ENCODE data around the gene KIAA1586. TPM values are rescaled to one million over a fixed set of nuclear protein-coding genes. Genes with fewer than 3 reads are reported as not detected.
"Not testable (repeated sequence)": the region's sequence is repeated elsewhere in the genome, so short reads cannot be mapped to it uniquely, and the experiment has no call there.

The KIAA1586 gene, protein sequence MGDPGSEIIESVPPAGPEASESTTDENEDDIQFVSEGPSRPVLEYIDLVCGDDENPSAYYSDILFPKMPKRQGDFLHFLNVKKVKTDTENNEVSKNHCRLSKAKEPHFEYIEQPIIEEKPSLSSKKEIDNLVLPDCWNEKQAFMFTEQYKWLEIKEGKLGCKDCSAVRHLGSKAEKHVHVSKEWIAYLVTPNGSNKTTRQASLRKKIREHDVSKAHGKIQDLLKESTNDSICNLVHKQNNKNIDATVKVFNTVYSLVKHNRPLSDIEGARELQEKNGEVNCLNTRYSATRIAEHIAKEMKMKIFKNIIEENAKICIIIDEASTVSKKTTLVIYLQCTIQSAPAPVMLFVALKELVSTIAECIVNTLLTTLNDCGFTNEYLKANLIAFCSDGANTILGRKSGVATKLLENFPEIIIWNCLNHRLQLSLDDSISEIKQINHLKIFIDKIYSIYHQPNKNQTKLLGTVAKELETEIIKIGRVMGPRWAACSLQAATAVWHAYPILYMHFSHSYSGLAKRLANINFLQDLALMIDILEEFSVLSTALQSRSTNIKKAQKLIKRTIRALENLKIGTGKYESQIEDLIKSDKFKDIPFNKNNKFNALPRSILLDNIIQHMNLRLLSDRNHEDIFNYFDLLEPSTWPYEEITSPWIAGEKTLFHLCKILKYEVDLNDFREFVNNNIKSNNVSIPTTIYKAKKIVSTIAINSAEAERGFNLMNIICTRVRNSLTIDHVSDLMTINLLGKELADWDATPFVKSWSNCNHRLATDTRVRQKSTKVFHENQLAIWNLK
- 1 to 10 TPM; 2.2 to 5.1 (median 3.5) TPM for total RNA-seq

DNA sequence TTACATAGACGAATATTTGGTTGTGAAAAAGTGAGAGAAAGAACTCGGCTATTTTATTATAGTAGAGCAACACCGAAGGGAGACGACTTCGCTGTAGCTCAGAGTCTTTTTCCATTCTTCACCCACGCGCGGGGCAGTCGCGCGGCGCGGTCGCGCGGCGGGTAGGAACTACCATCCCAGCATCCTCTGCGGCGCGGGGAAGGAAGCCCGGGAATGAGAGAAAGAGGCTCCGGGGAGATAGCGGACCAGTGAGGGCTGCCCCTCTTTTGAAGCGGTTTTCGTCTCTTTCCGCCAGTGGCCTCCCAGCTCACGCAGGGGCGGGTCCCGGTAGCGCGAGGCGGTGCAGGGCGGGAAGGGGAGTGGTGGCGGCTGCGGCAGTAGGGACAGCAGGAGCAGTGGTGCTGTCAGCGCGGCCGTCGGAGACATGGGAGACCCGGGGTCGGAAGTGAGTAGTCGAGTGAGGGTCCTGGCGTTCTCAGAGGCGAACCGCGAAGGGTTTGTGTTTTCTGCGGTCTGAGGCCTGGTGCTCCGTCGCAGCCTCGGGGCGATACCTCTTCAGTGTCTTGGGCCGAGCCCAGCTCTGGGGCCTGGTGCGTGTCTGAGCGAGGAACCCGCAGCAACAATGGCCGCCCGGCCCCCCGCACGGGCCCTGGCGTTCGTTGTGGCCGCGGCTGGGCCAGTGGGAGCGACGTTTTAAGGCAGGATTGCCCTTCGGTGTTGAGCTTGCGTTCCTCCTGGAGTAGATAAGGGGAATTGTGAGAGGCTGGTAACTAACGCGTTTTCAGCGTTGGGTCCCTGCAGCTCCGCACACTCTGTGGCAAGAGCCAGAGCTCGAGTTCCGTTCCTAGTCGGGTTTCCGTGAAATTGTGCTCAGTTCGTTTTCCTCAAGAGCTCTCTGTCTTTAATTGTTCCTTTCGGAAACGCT lies at the start of gene KIAA1586:
Gene KIAA1586 (plus strand): TSS at position 362 of the 925 bp plus-strand sequence. CDS start 63 bp downstream, at position 425.
- 0% methylated on average over 37 to 39 of the region's 78 CpGs for WGBS, 2 donors
- DNase-seq (ENCODE audit: low spot score in 2 of 2): peak; percentile 86 to 97
- H3K4me3 ChIP-seq (ENCODE audit: low read depth, poor library complexity, severe bottlenecking): peak within 1 kb of the TSS; percentile 34
- intact Hi-C loops (cut with DNase I; ENCODE audit: low total_unique reads): loop anchor here (10.0 kb wide), 1 partner anchor 68 kb away; no protein-coding TSS in a partner anchor

DNA sequence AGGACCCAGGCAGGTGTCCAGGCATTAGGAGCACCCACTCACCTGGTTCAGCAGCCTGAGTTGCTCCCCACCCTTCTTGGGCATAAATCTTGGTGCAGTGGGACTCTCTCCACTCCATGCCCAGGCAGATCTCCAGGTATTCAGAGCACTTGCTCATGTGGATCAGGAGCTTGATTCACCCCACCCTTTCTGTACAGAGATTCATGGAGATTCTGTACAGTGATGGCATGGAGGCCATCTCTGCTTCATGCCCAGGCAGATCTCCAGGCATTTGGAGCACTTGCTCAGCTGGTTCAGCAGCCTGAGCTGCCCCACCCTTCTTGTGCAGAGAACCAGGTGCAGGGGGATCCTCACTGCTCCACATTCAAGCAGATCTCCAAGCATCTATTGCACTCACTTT lies 47.4 kb upstream of the KIAA1586 start:
- TF ChIP-seq POLR2A (IDR thresholded peaks at IDR 0.05): no peak
- TF ChIP-seq, protein P1, sequence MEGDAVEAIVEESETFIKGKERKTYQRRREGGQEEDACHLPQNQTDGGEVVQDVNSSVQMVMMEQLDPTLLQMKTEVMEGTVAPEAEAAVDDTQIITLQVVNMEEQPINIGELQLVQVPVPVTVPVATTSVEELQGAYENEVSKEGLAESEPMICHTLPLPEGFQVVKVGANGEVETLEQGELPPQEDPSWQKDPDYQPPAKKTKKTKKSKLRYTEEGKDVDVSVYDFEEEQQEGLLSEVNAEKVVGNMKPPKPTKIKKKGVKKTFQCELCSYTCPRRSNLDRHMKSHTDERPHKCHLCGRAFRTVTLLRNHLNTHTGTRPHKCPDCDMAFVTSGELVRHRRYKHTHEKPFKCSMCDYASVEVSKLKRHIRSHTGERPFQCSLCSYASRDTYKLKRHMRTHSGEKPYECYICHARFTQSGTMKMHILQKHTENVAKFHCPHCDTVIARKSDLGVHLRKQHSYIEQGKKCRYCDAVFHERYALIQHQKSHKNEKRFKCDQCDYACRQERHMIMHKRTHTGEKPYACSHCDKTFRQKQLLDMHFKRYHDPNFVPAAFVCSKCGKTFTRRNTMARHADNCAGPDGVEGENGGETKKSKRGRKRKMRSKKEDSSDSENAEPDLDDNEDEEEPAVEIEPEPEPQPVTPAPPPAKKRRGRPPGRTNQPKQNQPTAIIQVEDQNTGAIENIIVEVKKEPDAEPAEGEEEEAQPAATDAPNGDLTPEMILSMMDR (IDR thresholded peaks at IDR 0.05): no peak
- no peak for DNase-seq (ENCODE audit: low spot score in 2 of 2)
- intact Hi-C loops (cut with DNase I; ENCODE audit: low total_unique reads): no loop called here
- no peak overlapping the region for H3K4me3 ChIP-seq (ENCODE audit: low read depth, poor library complexity, severe bottlenecking)

DNA sequence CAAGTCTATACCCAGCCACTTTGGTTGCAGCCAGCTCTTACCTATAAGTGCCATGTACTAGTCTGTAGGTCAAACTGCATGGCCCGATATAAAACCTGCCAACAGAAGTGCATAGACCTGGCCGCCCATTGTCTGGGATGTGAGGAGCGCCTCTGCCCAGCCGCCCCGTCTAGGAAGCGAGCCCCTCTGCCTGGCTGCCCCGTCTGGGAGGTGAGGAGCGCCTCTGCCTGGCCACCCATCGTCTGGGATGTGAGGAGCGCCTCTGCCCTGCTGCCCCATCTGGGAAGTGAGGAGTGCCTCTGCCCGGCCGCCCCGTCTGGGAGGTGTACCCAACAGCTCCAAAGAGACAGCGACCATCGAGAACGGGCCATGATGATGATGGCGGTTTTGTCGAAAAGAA lies 46.7 kb upstream of the KIAA1586 start:
- H3K4me3 ChIP-seq (ENCODE audit: low read depth, poor library complexity, severe bottlenecking); DNase-seq (ENCODE audit: low spot score in 2 of 2); intact Hi-C loops (cut with DNase I; ENCODE audit: low total_unique reads): not testable (repeated sequence)
- 93 to 94% methylated on average over 17 to 18 of the region's 18 CpGs for whole genome bisulfite sequencing, 2 donors

DNA sequence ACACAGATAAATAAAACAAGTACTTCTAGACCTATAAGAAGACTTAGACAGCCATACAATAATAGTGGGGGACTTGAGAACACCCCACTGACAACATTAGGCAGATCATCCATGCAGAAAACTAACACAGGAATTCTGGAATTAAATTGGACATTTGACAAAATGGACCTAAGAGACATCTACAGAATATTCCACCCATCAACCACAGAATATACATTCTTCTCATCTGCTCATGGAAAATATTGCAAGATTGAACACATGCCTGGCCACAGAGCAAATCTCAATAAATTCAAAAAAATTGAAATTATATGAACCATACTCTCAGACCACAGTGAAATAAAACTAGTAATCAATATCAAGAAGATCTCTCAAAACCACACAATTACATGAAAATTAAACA lies 44.3 kb upstream of the KIAA1586 start:
- no peak for TF ChIP-seq POLR2A (IDR thresholded peaks at IDR 0.05)
- TF ChIP-seq, protein P1 (IDR thresholded peaks at IDR 0.05): no peak
- H3K4me3 ChIP-seq (ENCODE audit: low read depth, poor library complexity, severe bottlenecking): no peak overlapping the region
- intact Hi-C loops (cut with DNase I; ENCODE audit: low total_unique reads): no loop called here
- DNase-seq (ENCODE audit: low spot score in 2 of 2): no peak

DNA sequence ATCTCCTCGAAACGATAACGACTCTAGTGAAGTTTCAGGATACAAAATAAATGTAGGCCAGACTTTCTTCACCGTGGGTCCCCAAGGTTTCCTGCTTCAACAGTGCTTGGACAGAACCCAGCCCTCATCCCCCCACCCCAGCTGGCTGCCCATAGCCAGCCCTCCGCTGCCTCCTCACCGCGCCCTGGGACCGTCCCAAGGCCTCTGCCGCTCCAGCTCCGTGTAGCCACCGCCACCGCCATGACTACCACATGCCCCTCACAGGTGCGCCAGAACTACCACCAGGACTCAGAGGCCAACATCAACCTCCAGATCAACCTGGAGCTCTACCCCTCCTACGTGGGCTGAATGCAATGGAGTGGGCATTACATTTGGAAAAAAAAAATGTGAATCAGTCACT lies 42.2 kb upstream of the KIAA1586 start:
- 93 to 95% methylated on average over 14 of the region's 14 CpGs for WGBS, 2 donors
- TF ChIP-seq, protein P1 (IDR thresholded peaks at IDR 0.05): no peak
- TF ChIP-seq POLR2A (IDR thresholded peaks at IDR 0.05): no peak
- intact Hi-C loops (cut with DNase I; ENCODE audit: low total_unique reads): no loop called here
- DNase-seq (ENCODE audit: low spot score in 2 of 2): no peak
- H3K4me3 ChIP-seq (ENCODE audit: low read depth, poor library complexity, severe bottlenecking): no peak overlapping the region

DNA sequence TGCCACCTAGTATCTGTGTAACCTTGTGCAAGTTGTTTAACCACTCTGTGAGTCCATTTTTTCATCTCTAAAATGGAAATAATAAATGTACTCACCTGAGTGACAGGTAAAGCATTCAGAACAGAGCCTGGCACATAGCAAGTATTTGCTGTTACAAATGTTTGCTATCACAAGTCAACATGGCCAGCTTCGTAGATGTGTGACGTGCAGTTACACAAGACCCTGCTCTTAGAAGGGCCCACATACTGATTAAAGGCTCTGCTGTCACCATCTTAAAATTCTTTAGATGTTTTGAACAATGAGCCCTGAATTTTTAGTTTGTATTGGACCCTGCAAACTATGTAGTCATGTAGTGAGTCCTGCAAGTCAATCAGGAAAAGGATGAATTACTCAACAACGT lies 40.4 kb upstream of the KIAA1586 start:
- H3K4me3 ChIP-seq (ENCODE audit: low read depth, poor library complexity, severe bottlenecking): no peak overlapping the region
- DNase-seq (ENCODE audit: low spot score in 2 of 2): no peak
- WGBS, 2 donors: 60 to 71% methylated on average over 3 of the region's 3 CpGs
- intact Hi-C loops (cut with DNase I; ENCODE audit: low total_unique reads): no loop called here
- TF ChIP-seq POLR2A (IDR thresholded peaks at IDR 0.05): no peak
- TF ChIP-seq, protein P1 (IDR thresholded peaks at IDR 0.05): no peak

DNA sequence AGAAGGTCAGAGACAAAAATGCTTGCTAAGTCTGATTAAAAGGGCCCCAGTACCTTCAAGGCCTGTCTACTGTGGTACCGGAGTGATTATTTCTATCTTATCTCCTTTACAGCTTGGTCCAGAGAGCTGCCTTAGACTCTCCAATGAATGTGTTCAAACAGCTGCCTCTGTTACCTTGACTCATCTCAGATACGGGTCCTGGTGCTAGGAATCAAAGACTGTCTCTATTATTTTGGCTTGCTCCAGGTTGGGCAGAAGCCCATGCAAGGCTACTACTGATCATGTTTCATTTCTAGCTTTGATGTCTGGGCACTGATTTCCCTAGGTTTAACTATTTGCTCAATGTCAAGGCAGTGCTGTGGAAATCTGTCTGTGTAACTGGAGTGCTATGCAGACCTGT lies 38.4 kb upstream of the KIAA1586 start:
- intact Hi-C loops (cut with DNase I; ENCODE audit: low total_unique reads); DNase-seq (ENCODE audit: low spot score in 2 of 2); H3K4me3 ChIP-seq (ENCODE audit: low read depth, poor library complexity, severe bottlenecking): not testable (repeated sequence)
- WGBS, 2 donors: 72 to 84% methylated on average over 2 of the region's 2 CpGs
